CD8-positive, alpha-beta memory T cell (primary cell): ENCODE measurements around the gene PARD3. TPM values are rescaled to one million over a fixed set of nuclear protein-coding genes. Genes with fewer than 3 reads are reported as not detected.
A peak's percentile ranks its signal among the peaks of the same experiment; 100 is the strongest.

Experiments used
- CTCF ChIA-PET: fragments of 350-600 bp; sonication (Branson Sonifier 250); formaldehyde crosslinking; loops from one replicate; lab custom pipeline; 2021; ENCODE audit warnings: antibody characterized with exemption; lab: Charles Lee
- POLR2A ChIA-PET: fragments of 350-600 bp; sonication (Branson Sonifier 250); formaldehyde crosslinking; loops from one replicate; lab custom pipeline; 2021; ENCODE audit warnings: antibody characterized with exemption; lab: Charles Lee
- DNase-seq, 5 donors: peaks; one replicate each; pipeline versions ENCODE4 v3.0.0 to v3.0.0-alpha.2; 2020 to 2022; ENCODE audit warnings: mixed read lengths in 1 of 5
- H3K27ac ChIP-seq: one replicate; pipeline ENCODE4 v1.7.0; 2013; ENCODE audit warnings: low read depth, mild to moderate bottlenecking, low read length, moderate library complexity
- H3K27me3 ChIP-seq: 2 replicates; pipeline ENCODE4 v1.7.0; 2013; ENCODE audit warnings: low read length, mild to moderate bottlenecking; ENCODE audit not compliant: insufficient read depth, poor library complexity, severe bottlenecking
- H3K36me3 ChIP-seq: 2 replicates; pipeline ENCODE4 v1.7.0; 2013; ENCODE audit warnings: mild to moderate bottlenecking, low read length, moderate library complexity; ENCODE audit not compliant: insufficient read depth
- H3K4me1 ChIP-seq: 2 replicates; pipeline ENCODE4 v1.7.0; 2013; ENCODE audit warnings: mild to moderate bottlenecking, low read length, moderate library complexity; ENCODE audit not compliant: insufficient read depth
- H3K4me3 ChIP-seq: 2 replicates; pipeline ENCODE4 v1.7.0; 2013; ENCODE audit warnings: mild to moderate bottlenecking, low read length
- H3K9me3 ChIP-seq: 2 replicates; pipeline ENCODE4 v1.7.0; 2013; ENCODE audit warnings: mild to moderate bottlenecking, low read length
- H3K27ac Mint-ChIP-seq, 8 donors: one replicate each; pipeline ENCODE4 v1.8.0; 2020 to 2021; ENCODE audit warnings: mixed read lengths in 8 of 8, mild to moderate bottlenecking in 6 of 8, inconsistent platforms in 3 of 8, moderate library complexity in 3 of 8
- H3K27me3 Mint-ChIP-seq, 2 donors: one replicate each; pipeline ENCODE4 v1.8.0; 2020 to 2021; ENCODE audit warnings: mixed read lengths in 2 of 2, mild to moderate bottlenecking in 1 of 2, moderate library complexity in 1 of 2
- H3K36me3 Mint-ChIP-seq, 3 donors: one replicate each; pipeline ENCODE4 v1.8.0; 2020 to 2021; ENCODE audit warnings: mixed read lengths in 3 of 3, inconsistent platforms in 1 of 3, mild to moderate bottlenecking in 1 of 3
- H3K4me1 Mint-ChIP-seq, 3 donors: one replicate each; pipeline ENCODE4 v1.8.0; 2020 to 2021; ENCODE audit warnings: mixed read lengths in 3 of 3, inconsistent platforms in 1 of 3, mild to moderate bottlenecking in 1 of 3
- H3K4me3 Mint-ChIP-seq, 7 donors: one replicate each; pipeline ENCODE4 v1.8.0; 2020 to 2021; ENCODE audit warnings: mixed read lengths in 7 of 7, mild to moderate bottlenecking in 6 of 7, moderate library complexity in 4 of 7, inconsistent platforms in 2 of 7
- H3K9me3 Mint-ChIP-seq, 5 donors: one replicate each; pipeline ENCODE4 v1.8.0; 2020 to 2022; ENCODE audit warnings: mixed read lengths in 5 of 5, mild to moderate bottlenecking in 3 of 5, moderate library complexity in 2 of 5, inconsistent platforms in 1 of 5
- polyA plus RNA-seq: library from polyadenylated mRNA; unstranded; fragments of 300-500 nt; fragmentation: Illumina TruSeq; gene quantifications from one replicate; pipeline ENCODE4 v1.2.3, GENCODE V29; 2021
- total RNA-seq, 2 experiments: library from RNA; stranded (reverse); gene quantifications; one replicate each; pipeline ENCODE4 v1.2.3, GENCODE V29; 2021

PARD3 gene
- total and polyA plus RNA-seq, 3 experiments from 2014 or later: 0.27 to 0.46 TPM; not detected in 1

GRCh38 chr10:34658934-34659333 lies 156.2 kb downstream of the PARD3 start:
- ChIA-PET CTCF (no interaction called here), POLR2A (no interaction called here)
- no peaks in the 10 kb centered on the region for H3K4me1 ChIP-seq
- no peak overlapping the region for H3K4me3 Mint-ChIP-seq
- H3K4me1 Mint-ChIP-seq: no peaks in the 10 kb centered on the region
- H3K9me3 ChIP-seq: no peaks in the 10 kb centered on the region
- no peak overlapping the region for H3K4me3 ChIP-seq
- H3K36me3 ChIP-seq: no peaks in the 10 kb centered on the region
- no peaks in the 10 kb centered on the region for H3K27me3 ChIP-seq
- no peak overlapping the region for H3K27ac Mint-ChIP-seq
- peaks cover 5 to 10% of the 10 kb centered on the region in 2 donors for H3K27me3 Mint-ChIP-seq
- H3K36me3 Mint-ChIP-seq: no peaks in the 10 kb centered on the region
- no peaks in the 10 kb centered on the region for H3K9me3 Mint-ChIP-seq
- DNase-seq: no peak
- no peak overlapping the region for H3K27ac ChIP-seq

DNA sequence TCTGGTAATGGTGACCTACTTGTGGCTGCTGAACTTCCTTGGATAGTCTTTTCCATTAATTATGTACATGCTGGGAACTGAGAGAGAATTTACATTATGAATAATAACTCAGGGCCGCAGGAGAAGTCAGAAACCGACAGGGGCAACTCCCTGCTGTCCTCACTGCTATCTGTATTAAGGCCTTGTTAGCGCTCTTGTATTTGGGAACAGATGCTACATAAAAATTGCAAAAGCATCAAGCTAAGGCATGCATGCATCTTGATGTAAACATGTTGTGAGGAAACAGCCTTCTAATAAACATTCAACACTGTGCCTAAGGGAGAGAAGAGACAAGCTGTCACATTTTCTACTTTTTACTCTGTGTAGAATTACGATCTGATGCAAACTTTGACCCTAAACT lies 158.4 kb downstream of the PARD3 start:
- ChIA-PET CTCF (interaction anchor here (1.6 kb wide), 1 partner anchor 19 kb away, joined by 4 read pairs; no protein-coding TSS in a partner anchor), POLR2A (no interaction called here)
- Mint-ChIP-seq H3K27ac (no peak overlapping the region), H3K27me3 (peaks cover 0 to 9% of the 10 kb centered on the region in 2 donors), H3K4me1 (no peaks in the 10 kb centered on the region), H3K9me3 (no peaks in the 10 kb centered on the region), H3K36me3 (no peaks in the 10 kb centered on the region), H3K4me3 (no peak overlapping the region)
- Histone ChIP-seq H3K9me3 (no peaks in the 10 kb centered on the region), H3K27ac (no peak overlapping the region), H3K4me1 (no peaks in the 10 kb centered on the region), H3K27me3 (no peaks in the 10 kb centered on the region), H3K36me3 (no peaks in the 10 kb centered on the region), H3K4me3 (no peak overlapping the region)
- no peak for DNase-seq

DNA sequence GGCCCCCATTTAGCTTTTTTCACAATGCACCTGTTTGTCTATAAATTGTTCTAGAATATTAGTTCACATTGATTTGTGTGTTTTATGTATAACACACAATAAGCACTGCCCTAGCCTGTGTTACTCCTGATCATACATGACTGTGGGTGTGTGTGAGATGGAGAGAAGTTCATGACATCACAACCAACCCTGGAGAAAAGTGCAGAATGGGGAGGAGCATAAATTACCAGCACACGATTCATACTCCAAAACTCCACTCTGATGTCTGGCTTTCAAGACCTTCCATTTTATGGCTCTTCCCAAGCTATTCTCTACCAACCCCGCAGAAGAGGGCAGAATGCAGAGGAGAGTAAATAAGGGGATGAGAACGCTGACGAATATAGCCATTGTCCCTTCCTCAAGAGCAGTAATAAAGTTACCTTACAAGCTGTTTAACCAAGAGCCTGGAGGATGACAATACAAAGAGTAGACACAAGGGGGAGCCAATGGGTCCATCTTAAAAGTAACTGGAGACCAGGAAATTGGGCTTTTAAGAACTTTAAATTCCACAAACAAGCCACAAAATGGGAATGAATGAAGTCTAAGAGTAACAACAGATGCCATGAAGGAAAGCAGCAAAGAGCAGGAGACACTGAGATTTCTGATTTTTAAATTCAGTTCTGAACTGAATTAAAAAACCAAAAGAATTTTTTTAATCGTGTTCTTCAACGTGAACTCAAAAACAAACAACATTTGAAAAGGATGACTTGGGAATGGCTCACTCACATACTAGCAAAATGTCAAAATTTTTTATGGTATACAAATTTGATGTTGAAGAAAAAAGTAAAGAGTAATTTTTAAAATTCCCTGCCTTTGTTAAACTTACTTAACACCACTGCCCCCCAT lies 159.6 kb downstream of the PARD3 start:
- DNase-seq: peak in 2 of 5 donors; percentile 2 to 7
- ChIA-PET POLR2A (no interaction called here), CTCF (interaction anchor here (1.6 kb wide), 1 partner anchor 18 kb away, joined by 4 read pairs; no protein-coding TSS in a partner anchor)
- H3K36me3 Mint-ChIP-seq: no peaks in the 10 kb centered on the region
- H3K4me3 ChIP-seq: no peak overlapping the region
- H3K27me3 Mint-ChIP-seq: peaks cover 0 to 9% of the 10 kb centered on the region in 2 donors
- no peak overlapping the region for H3K27ac ChIP-seq
- no peaks in the 10 kb centered on the region for H3K4me1 Mint-ChIP-seq
- H3K4me1 ChIP-seq: no peaks in the 10 kb centered on the region
- H3K4me3 Mint-ChIP-seq: no peak overlapping the region
- H3K27me3 ChIP-seq: no peaks in the 10 kb centered on the region
- no peaks in the 10 kb centered on the region for H3K9me3 Mint-ChIP-seq
- H3K9me3 ChIP-seq: no peaks in the 10 kb centered on the region
- H3K27ac Mint-ChIP-seq: no peak overlapping the region
- no peaks in the 10 kb centered on the region for H3K36me3 ChIP-seq

DNA sequence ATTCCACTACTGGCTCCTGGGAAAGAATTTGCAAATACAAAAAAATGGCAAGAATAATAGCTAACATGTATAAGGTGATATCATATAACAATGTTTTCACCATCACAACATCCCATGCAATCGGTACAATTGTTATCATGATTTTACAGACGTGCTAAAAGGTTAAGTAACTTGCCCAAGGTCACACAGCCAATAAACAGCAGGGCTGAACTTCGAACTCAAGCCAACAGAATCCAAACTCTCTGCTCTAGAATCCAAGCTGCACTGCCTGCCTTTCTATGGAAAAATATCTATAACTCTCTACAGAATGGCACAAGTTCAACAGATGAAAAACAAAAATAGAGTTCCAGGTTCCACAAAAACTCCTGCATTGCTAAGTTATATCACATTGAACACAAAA lies 160.9 kb downstream of the PARD3 start:
- Histone ChIP-seq H3K27ac (no peak overlapping the region), H3K36me3 (no peaks in the 10 kb centered on the region), H3K4me1 (no peaks in the 10 kb centered on the region), H3K27me3 (no peaks in the 10 kb centered on the region), H3K4me3 (no peak overlapping the region), H3K9me3 (no peaks in the 10 kb centered on the region)
- Mint-ChIP-seq H3K9me3 (no peaks in the 10 kb centered on the region), H3K4me1 (no peaks in the 10 kb centered on the region), H3K4me3 (no peak overlapping the region), H3K27me3 (peaks cover 0 to 13% of the 10 kb centered on the region in 2 donors), H3K27ac (no peak overlapping the region), H3K36me3 (no peaks in the 10 kb centered on the region)
- POLR2A ChIA-PET: no interaction called here
- DNase-seq: no peak
- CTCF ChIA-PET: no interaction called here

- H3K27me3 ChIP-seq: no peaks in the 10 kb centered on the region
- Mint-ChIP-seq H3K36me3 (no peaks in the 10 kb centered on the region), H3K27me3 (peaks cover 0 to 13% of the 10 kb centered on the region in 2 donors), H3K4me1 (no peaks in the 10 kb centered on the region), H3K4me3 (no peak overlapping the region), H3K27ac (no peak overlapping the region), H3K9me3 (no peaks in the 10 kb centered on the region)
- no peak overlapping the region for H3K27ac ChIP-seq
- no peak for DNase-seq
- no peaks in the 10 kb centered on the region for H3K9me3 ChIP-seq
- CTCF ChIA-PET: no interaction called here
- H3K4me3 ChIP-seq: no peak overlapping the region
- no peaks in the 10 kb centered on the region for H3K4me1 ChIP-seq
- POLR2A ChIA-PET: no interaction called here
- no peaks in the 10 kb centered on the region for H3K36me3 ChIP-seq
These were observed 161.6 kb downstream of the PARD3 start for GRCh38 chr10:34653530-34653929.

GRCh38 chr10:34651416-34652195 lies 163.5 kb downstream of the PARD3 start:
- ChIA-PET CTCF (interaction anchor here (2.1 kb wide), 1 partner anchor 13 kb away, joined by 9 read pairs; no protein-coding TSS in a partner anchor), POLR2A (no interaction called here)
- H3K9me3 ChIP-seq: no peaks in the 10 kb centered on the region
- Mint-ChIP-seq H3K9me3 (no peaks in the 10 kb centered on the region), H3K4me3 (no peak overlapping the region), H3K27me3 (peaks cover 0 to 13% of the 10 kb centered on the region in 2 donors), H3K4me1 (no peaks in the 10 kb centered on the region), H3K27ac (no peak overlapping the region), H3K36me3 (no peaks in the 10 kb centered on the region)
- H3K4me3 ChIP-seq: no peak overlapping the region
- no peaks in the 10 kb centered on the region for H3K36me3 ChIP-seq
- no peak for DNase-seq
- H3K4me1 ChIP-seq: no peaks in the 10 kb centered on the region
- H3K27me3 ChIP-seq: no peaks in the 10 kb centered on the region
- no peak overlapping the region for H3K27ac ChIP-seq

GRCh38 chr10:34650156-34650555 lies 164.9 kb downstream of the PARD3 start:
- no peak for DNase-seq
- Mint-ChIP-seq H3K4me3 (no peak overlapping the region), H3K27ac (no peak overlapping the region), H3K9me3 (no peaks in the 10 kb centered on the region), H3K27me3 (peaks cover 0 to 13% of the 10 kb centered on the region in 2 donors), H3K36me3 (no peaks in the 10 kb centered on the region), H3K4me1 (no peaks in the 10 kb centered on the region)
- H3K27me3 ChIP-seq: no peaks in the 10 kb centered on the region
- ChIA-PET POLR2A (no interaction called here), CTCF (no interaction called here)
- H3K9me3 ChIP-seq: no peaks in the 10 kb centered on the region
- no peaks in the 10 kb centered on the region for H3K4me1 ChIP-seq
- no peaks in the 10 kb centered on the region for H3K36me3 ChIP-seq
- H3K4me3 ChIP-seq: no peak overlapping the region
- H3K27ac ChIP-seq: no peak overlapping the region

DNA sequence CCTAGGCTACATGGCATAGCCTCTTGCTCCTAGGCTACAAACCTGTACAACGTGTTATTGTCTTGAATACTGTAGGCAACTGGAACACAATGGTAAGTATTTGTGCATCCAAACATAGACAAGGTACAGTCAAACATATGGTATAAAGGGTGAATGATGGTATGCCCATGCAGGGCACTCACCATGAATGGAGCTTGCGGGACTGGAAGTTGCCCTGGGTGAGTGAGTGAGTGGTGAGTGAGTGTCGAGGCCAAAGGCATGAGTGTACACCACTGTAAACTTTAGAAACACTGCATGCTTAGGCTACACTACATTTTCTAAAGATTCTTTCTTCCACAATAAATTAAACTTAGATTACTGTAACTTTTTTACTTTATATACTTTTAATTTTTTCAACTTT lies 165.7 kb downstream of the PARD3 start:
- no peak overlapping the region for H3K27ac Mint-ChIP-seq
- no peaks in the 10 kb centered on the region for H3K36me3 Mint-ChIP-seq
- H3K27me3 ChIP-seq: no peaks in the 10 kb centered on the region
- H3K4me1 ChIP-seq: no peaks in the 10 kb centered on the region
- H3K4me3 ChIP-seq: no peak overlapping the region
- H3K4me1 Mint-ChIP-seq: no peaks in the 10 kb centered on the region
- POLR2A ChIA-PET: no interaction called here
- CTCF ChIA-PET: no interaction called here
- H3K9me3 ChIP-seq: no peaks in the 10 kb centered on the region
- no peaks in the 10 kb centered on the region for H3K9me3 Mint-ChIP-seq
- no peak for DNase-seq
- H3K27ac ChIP-seq: no peak overlapping the region
- H3K4me3 Mint-ChIP-seq: no peak overlapping the region
- peaks cover 0 to 9% of the 10 kb centered on the region in 2 donors for H3K27me3 Mint-ChIP-seq
- H3K36me3 ChIP-seq: no peaks in the 10 kb centered on the region
